ENCODE results near the gene NUP50. TPM values are rescaled to one million over a fixed set of nuclear protein-coding genes. Genes with fewer than 3 reads are reported as not detected.

Gene NUP50
- total RNA-seq, 6 experiments from 2014 or later = 26.4 to 57.2 (median 31.4) TPM

DNA sequence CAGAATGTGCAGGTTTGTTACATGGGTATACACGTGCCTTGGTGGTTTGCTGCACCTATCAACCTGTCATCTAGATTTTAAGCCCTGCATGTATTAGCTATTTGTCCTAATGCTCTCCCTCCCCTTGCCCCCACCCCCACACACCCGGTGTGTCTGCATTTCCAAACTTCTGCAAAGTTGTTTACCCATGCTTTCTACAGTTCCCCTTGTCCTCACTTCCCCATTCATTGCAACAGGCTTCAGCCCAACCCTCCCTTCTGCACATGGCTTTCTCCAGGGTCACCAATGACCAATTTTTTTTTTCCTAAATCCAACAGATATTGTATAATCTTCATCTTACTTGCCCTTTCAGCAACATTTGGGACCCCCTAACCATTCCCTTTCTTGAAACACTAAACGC is 32.0 kb upstream of the NUP50 start:
- peak; percentile 52 to 76 (median 67) for ATAC-seq
- 45% methylated on average over 3 of the region's 3 CpGs for WGBS (ENCODE audit: insufficient coverage, low coverage, low lambda C conversion rate, missing lambda C conversion rate)
- peak in 2 of 3 donors; percentile 56 to 62 for DNase-seq
- Histone ChIP-seq H3K27ac (no peak overlapping the region), H3K9me3 (peaks cover 0 to 4% (median 0%) of the 10 kb centered on the region in 4 donors), H3K4me1 (no peaks in the 10 kb centered on the region), H3K36me3 (peaks cover 0 to 11% (median 8%) of the 10 kb centered on the region in 4 donors), H3K4me3 (no peak overlapping the region), H3K27me3 (no peaks in the 10 kb centered on the region)
- intact Hi-C loops (cut with DNase I) = no loop called here
- TF ChIP-seq, protein P1, sequence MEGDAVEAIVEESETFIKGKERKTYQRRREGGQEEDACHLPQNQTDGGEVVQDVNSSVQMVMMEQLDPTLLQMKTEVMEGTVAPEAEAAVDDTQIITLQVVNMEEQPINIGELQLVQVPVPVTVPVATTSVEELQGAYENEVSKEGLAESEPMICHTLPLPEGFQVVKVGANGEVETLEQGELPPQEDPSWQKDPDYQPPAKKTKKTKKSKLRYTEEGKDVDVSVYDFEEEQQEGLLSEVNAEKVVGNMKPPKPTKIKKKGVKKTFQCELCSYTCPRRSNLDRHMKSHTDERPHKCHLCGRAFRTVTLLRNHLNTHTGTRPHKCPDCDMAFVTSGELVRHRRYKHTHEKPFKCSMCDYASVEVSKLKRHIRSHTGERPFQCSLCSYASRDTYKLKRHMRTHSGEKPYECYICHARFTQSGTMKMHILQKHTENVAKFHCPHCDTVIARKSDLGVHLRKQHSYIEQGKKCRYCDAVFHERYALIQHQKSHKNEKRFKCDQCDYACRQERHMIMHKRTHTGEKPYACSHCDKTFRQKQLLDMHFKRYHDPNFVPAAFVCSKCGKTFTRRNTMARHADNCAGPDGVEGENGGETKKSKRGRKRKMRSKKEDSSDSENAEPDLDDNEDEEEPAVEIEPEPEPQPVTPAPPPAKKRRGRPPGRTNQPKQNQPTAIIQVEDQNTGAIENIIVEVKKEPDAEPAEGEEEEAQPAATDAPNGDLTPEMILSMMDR (IDR thresholded peaks at IDR 0.05) = no peak
- no peak for TF ChIP-seq POLR2A (IDR thresholded peaks at IDR 0.05)

- intact Hi-C loops (cut with DNase I) = no loop called here
- Histone ChIP-seq H3K36me3 (peaks cover 0 to 11% (median 8%) of the 10 kb centered on the region in 4 donors), H3K4me1 (no peaks in the 10 kb centered on the region), H3K4me3 (no peak overlapping the region), H3K9me3 (peaks cover 0 to 4% (median 0%) of the 10 kb centered on the region in 4 donors), H3K27me3 (no peaks in the 10 kb centered on the region), H3K27ac (no peak overlapping the region)
- TF ChIP-seq, protein P1 (IDR thresholded peaks at IDR 0.05) = no peak
- no peak for TF ChIP-seq POLR2A (IDR thresholded peaks at IDR 0.05)
- ATAC-seq = no peak
- no peak for DNase-seq
- 100% methylated on average over 2 of the region's 5 CpGs for WGBS (ENCODE audit: insufficient coverage, low coverage, low lambda C conversion rate, missing lambda C conversion rate)
Observed at GRCh38 chr22:45134313-45134712, 29.4 kb upstream of the NUP50 start.

- H3K27ac ChIP-seq = no peak overlapping the region
- H3K36me3 ChIP-seq = peaks cover 0 to 11% (median 8%) of the 10 kb centered on the region in 4 donors
- 72% methylated on average over 2 of the region's 2 CpGs for WGBS (ENCODE audit: insufficient coverage, low coverage, low lambda C conversion rate, missing lambda C conversion rate)
- H3K4me1 ChIP-seq = no peaks in the 10 kb centered on the region
- peaks cover 0 to 4% (median 0%) of the 10 kb centered on the region in 4 donors for H3K9me3 ChIP-seq
- H3K4me3 ChIP-seq = no peak overlapping the region
- intact Hi-C loops (cut with DNase I) = no loop called here
- no peak for TF ChIP-seq POLR2A (IDR thresholded peaks at IDR 0.05)
- TF ChIP-seq, protein P1 (IDR thresholded peaks at IDR 0.05) = no peak
- no peak for DNase-seq
- no peak for ATAC-seq
- no peaks in the 10 kb centered on the region for H3K27me3 ChIP-seq
Observed at GRCh38 chr22:45136594-45136993, 27.1 kb upstream of the NUP50 start.

DNA sequence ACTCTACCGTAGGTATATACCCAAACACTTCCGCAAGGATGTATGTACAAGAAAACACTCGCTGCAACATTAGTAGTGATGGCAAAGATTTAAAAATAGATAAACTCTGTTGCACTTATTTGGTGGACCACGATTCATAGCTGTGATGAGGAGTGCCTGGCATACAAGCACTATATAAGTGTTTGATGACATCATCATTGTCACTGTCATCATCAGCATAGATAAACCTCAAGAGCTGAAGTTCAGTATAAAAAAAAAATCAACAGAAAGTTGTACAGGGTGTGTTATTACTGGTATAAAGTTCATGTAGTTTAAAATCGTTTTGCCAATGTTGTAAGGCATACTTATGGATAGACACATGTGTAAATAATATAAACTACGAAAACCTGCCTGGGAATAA is 24.0 kb upstream of the NUP50 start:
- Histone ChIP-seq H3K9me3 (no peaks in the 10 kb centered on the region), H3K4me3 (no peak overlapping the region), H3K36me3 (peaks cover 0 to 1% (median under 1%) of the 10 kb centered on the region in 4 donors), H3K27me3 (no peaks in the 10 kb centered on the region), H3K4me1 (no peaks in the 10 kb centered on the region), H3K27ac (no peak overlapping the region)
- TF ChIP-seq, protein P1 (IDR thresholded peaks at IDR 0.05) = no peak
- TF ChIP-seq POLR2A (IDR thresholded peaks at IDR 0.05) = no peak
- intact Hi-C loops (cut with DNase I) = no loop called here
- no peak for DNase-seq
- no peak for ATAC-seq
- WGBS (ENCODE audit: insufficient coverage, low coverage, low lambda C conversion rate, missing lambda C conversion rate) = 81% methylated on average over 6 of the region's 6 CpGs

DNA sequence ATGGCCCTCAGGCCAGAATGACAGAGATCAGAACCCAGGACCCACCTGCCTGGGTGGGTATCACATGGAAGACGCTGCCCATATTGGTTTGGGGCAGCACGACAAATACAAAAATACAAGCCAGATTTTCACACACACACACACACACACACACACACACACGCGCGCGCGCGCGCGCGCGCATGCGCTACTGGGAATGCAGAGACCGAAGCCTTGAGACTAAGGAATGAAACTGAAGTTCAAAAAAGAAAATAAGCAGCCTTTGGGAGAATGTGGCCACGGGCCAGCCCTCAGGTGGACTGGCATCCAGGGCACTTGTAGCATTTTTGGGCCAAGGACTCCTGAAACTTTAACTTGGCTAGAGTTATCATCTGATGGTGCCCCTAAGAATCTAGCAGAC is 21.3 kb upstream of the NUP50 start:
- DNase-seq (no peak), ATAC-seq (no peak)
- WGBS (ENCODE audit: insufficient coverage, low coverage, low lambda C conversion rate, missing lambda C conversion rate) = 92% methylated on average over 2 of the region's 15 CpGs
- intact Hi-C loops (cut with DNase I) = no loop called here
- Histone ChIP-seq H3K36me3 (no peaks in the 10 kb centered on the region), H3K9me3 (no peaks in the 10 kb centered on the region), H3K27ac (no peak overlapping the region), H3K27me3 (no peaks in the 10 kb centered on the region), H3K4me1 (no peaks in the 10 kb centered on the region), H3K4me3 (no peak overlapping the region)
- TF ChIP-seq, protein P1 (IDR thresholded peaks at IDR 0.05) = no peak
- no peak for TF ChIP-seq POLR2A (IDR thresholded peaks at IDR 0.05)

Measured in right lobe of liver (tissue), 6 donors.